Keratinocyte (primary cell): Measurements from ENCODE around the gene ELOVL7.

Source experiments
- CTCF ChIP-seq, 3 experiments: IDR thresholded peaks in 1 of 3; conservative IDR thresholded peaks in 1 of 3; optimal IDR thresholded peaks in 1 of 3; 2 replicates in 2 of 3; 3 replicates in 1 of 3; pipeline versions ENCODE3 to v1.5.1; 2011; ENCODE audit warnings: low read length in 3 of 3, mild to moderate bottlenecking in 3 of 3, moderate library complexity in 2 of 3, control low read depth in 1 of 3, inconsistent platforms in 1 of 3; ENCODE audit not compliant: insufficient read depth in 2 of 3; ENCODE audit errors: extremely low read depth in 1 of 3
- EZH2 ChIP-seq: IDR thresholded peaks from one replicate; pipeline ENCODE4 v1.6.1; 2012; ENCODE audit warnings: inconsistent platforms, mild to moderate bottlenecking, low read length, moderate library complexity

- no peak for TF ChIP-seq CTCF (optimal IDR thresholded peaks at IDR 0.05 in 1 of 3, IDR thresholded peaks at IDR 0.05 in 1 of 3, conservative IDR thresholded peaks at IDR 0.05 in 1 of 3; ENCODE audit: extremely low read depth in 1 of 3, insufficient read depth in 2 of 3, low read length in 3 of 3)
- no peak for TF ChIP-seq EZH2
Measured at GRCh38 chr5:60829490-60830266, 14.4 kb downstream of the ELOVL7 start.
